ACHN (cell line): Measurements from ENCODE around the gene ZDHHC5.
A peak's percentile ranks its signal among the peaks of the same experiment; 100 is the strongest.

Experiments used
- DNase-seq: peaks from one replicate; pipeline ENCODE4 v3.0.0-alpha.2; 2015
- in situ Hi-C: cut with HindIII; loops from 2 replicates; pipeline ENCODE4 v1.10.0; 2017; ENCODE audit warnings: low sequenced_read_pairs, low pct_ligation_motif_present, low pct_unique_long_range_greater_than_20kb

ZDHHC5 gene

GRCh38 chr11:57667736-57668433 is at the start of gene ZDHHC5:
ZDHHC5 (plus strand) TSS chr11:57668114; CDS start chr11:57673091, 4,977 bp downstream.
- in situ Hi-C loops, result no loop called here
- DNase-seq, result peak; percentile 96

- in situ Hi-C loops, result no loop called here
- DNase-seq, result no peak
Measured at GRCh38 chr11:57618438-57618837, 49.5 kb upstream of the ZDHHC5 start.

DNA sequence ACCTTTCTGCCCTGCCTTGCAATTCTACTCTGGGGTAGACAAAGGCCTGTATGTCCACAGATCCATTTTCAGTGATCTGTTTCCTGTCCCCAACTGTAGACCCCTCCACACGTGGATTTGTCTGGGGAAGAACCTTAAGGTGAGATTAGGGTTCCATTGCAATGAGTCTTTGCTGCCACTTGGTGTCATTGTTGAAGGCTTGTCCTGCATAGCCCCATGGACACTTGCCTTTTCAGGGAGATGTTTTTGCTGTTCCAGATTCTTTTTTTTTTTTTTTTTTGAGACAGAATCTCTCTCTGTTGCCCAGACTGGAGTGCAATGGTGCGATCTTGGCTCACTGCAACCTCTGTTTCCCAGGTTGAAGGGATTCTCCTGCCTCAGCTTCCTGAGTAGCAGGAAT is 48.6 kb upstream of the ZDHHC5 start:
- in situ Hi-C loops, result no loop called here
- DNase-seq, result no peak

DNA sequence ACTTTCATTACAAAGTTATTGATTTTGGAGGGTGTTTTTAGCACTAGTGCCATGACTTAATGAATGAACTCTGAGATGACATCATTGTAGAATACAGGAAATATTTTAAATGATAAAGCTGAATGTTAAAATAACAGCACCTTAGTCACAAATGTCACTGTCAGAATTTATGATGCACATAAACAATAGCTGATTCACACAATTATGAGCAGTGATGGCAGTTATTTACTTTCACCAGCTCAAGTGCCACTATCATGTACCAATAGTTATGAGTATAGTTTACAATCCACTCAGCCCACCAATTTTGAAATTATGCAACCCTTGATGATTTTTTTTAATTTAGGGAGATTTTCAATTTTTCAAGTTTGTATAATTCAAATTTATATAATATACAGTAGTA is 47.4 kb upstream of the ZDHHC5 start:
- in situ Hi-C loops, result no loop called here
- no peak for DNase-seq

DNA sequence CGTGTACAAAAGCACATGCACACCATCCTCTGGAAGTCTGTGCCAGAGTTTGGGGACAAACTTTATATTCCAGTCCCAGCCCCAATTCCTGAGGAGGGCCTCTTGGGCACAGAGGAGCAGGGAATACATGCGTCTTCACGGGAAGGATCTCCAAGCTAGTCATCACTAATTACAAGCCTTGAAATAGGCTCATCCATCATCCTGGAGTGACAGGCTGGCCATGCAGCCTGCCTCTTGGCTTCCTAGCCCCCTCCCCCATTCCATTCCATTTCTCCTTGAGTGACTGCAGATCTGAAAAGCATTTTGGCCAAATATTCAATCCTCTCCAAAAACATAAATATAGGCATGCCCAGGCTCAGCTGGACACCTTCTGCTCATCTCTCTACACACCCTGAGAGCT is 45.7 kb upstream of the ZDHHC5 start:
- no peak for DNase-seq
- in situ Hi-C loops, result no loop called here

- DNase-seq, result no peak
- in situ Hi-C loops, result no loop called here
Measured at GRCh38 chr11:57624864-57625263, 43.0 kb upstream of the ZDHHC5 start.

- in situ Hi-C loops, result no loop called here
Measured at GRCh38 chr11:57626895-57627294, 41.0 kb upstream of the ZDHHC5 start.

DNA sequence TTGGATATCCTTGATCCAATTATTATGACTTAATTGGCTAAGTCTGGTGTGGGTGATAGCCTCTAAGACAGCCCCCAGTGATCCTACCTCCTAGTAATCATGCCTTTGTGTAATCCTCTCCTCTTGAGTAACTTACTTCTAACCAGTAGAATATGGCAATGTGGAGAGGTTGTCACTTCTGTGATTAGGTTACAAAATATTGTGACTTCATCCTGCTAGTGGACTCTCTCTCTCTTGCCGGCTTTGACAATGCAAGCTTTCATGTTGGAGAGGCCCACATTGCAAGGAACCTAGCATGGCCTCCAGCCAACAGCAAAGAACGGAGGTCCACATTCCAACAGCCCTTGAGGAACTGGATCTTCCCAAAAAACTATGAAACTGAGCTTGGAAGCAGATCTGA is 37.7 kb upstream of the ZDHHC5 start:
- DNase-seq, result no peak
- in situ Hi-C loops, result no loop called here

More at GRCh38 chr11:57626895-57627294, 41.0 kb upstream of the ZDHHC5 start:
- DNase-seq, result no peak

GRCh38 chr11:57632116-57632515 is 35.8 kb upstream of the ZDHHC5 start:
- in situ Hi-C loops, result no loop called here
- DNase-seq, result no peak

DNA sequence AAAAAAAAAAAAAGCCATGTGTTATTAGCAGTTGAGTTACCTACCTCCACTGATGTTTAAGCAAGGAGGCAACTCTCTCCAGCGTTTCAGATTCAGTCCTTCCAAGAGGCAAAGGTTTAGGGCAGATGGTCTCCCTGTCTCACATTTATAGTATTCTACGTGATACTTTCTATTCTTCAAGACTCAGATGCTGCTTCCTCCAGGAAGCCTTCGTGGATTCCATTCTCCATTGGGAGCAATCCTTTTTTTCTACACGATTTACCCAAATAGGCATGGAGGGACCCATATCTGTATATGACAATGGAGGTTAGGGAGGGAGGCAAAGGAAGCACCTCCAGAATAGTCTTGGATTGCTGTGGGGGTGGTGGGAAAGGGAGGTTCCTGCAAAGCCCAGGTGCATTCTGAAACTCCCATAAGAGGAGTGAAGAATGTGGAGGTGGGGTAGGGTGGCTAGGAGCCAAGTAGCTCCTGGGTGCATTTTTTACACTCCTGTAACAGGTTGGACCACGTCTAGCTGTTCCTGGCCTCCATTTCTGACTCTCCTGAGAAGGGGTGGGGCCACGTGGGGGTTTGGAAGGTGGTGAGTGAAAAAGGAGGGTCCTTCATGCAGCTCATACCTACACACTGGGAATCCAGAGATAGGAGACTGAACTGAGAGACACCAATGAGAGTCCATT is 34.4 kb upstream of the ZDHHC5 start:
- in situ Hi-C loops, result no loop called here
- no peak for DNase-seq

- no peak for DNase-seq
- in situ Hi-C loops, result no loop called here
Measured at GRCh38 chr11:57634311-57634710, 33.6 kb upstream of the ZDHHC5 start.

GRCh38 chr11:57635246-57635645 is 32.7 kb upstream of the ZDHHC5 start:
- DNase-seq, result no peak
- in situ Hi-C loops, result no loop called here

DNA sequence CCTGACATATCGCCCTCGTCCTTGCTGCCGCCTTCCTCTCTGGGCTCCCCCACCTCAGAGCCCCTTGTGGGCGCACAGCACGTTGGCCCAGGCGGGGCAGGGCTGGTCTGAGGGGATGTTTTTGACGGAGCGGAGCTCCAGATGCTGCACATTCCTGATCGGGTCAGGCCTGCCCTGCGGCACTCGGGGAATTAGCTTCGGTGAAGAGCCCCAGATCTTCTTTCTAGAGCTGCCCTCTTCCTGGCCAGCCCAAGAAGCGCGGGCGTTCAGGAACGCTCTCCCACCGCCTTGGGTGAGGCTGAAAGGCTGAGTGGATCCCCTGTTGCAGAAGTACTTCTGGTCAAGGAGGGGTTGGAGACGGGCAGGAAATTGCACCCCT is 30.3 kb upstream of the ZDHHC5 start:
- no peak for DNase-seq

GRCh38 chr11:57638005-57638781 is 29.7 kb upstream of the ZDHHC5 start:
- in situ Hi-C loops, result no loop called here
- DNase-seq, result peak; percentile 88

More for the DNA sequence above, 30.3 kb upstream of the ZDHHC5 start:
- in situ Hi-C loops, result no loop called here

DNA sequence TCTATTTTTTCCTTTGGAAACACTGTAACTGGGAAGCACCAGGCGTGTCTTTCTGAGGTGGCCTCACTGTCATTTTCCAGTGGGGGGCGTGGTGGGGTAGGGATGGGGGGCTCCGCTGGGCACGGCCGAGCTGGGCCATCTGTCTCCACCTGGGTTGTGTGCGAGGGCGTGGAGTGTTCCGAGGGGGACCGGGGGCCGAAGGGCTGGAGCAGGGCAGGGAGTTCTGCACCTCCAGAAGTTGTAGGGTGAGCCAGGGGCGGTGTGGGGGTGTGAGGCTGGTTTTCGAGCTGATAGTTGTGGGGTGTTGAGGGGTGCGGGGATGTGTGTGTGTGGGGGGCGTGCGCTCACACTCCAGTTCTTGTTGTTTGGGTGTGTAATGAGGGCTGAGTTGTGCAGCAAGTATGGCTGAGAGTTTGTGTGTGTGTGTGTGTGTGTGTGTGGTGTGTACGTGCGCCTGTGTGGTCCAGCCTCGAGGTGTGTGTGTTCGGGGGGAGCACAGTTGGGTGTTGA is 29.0 kb upstream of the ZDHHC5 start:
- in situ Hi-C loops, result no loop called here
- DNase-seq, result no peak

DNA sequence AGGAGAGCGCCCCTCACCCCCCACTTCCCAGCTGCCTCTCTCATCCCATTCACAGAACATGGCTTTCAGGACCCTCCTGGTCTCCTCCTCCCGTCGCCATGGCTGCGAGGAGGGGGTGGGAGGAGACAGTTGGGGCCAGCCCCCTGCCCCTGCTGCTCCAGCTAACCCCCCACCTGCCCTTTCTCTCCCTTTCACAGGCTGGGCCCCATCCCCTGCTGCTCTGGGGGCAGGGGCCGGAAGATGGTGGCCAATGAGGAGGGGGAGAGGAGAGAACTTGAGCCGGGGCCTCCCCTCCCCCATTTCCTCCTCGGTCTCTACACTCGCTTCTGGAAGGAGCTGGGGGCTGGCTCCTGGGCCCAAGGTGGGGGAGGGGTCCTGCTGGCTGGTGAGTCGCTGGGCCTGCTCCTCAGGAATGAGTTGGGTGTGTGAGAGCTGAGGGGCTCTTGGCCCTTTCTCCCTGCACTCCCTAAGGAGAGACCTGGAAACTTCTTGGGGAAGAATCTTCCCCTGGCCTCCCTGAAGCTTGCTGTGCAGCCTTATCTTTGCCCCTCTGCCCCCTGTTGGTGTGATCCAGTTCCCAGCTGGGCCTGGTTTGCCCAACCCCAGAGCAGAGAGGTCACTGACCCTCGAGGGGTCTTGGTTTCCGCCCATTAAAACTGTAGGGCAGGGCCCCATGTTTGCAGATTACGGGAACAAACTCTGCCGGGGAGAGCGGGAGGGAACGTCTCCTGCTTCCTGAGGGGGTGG is 28.4 kb upstream of the ZDHHC5 start:
- in situ Hi-C loops, result no loop called here
- DNase-seq, result no peak

DNA sequence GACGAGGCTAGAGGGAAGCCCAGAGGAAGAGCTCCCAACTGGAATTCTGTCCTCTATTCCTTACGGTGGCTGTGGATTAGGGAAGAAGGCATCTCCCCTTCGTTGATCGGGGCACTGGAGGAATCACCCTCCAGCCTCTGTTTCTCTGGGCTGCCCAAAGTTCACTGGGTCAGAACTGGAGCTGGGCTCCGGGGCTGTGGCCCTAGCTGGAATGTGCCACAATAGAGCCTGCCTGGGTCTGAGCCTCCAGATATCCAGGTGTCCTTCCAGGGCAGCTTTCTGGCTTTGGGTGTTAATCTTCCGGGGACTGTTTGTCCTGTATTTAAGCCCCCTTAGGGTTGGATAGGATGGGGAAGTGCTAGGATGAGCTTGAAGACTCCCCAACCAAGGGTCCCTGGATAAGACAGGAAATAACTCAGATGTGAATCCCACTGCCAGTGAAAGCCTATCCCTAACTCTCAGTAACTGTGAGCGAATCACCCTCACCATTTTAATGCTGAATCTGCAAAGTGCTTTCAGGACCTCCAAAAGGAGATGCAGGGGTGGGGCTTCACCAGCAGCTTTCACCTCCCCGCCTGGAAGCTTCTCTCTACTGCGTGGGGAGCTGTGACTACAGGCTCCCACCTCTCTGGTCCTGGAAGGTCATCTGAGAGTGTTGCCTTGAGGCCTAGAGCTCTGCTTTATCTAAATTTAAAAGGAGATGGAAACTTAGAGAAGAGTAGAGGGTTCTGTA is 27.7 kb upstream of the ZDHHC5 start:
- in situ Hi-C loops, result no loop called here
- DNase-seq, result no peak
